Body of pancreas (tissue), 4 donors: ENCODE data around the gene MYO16.

Experiments used
- POLR2A ChIP-seq, 3 donors: fragments of 450-650 bp; IDR thresholded peaks; one replicate each; pipeline ENCODE4 v1.6.1; 2016; ENCODE audit warnings: antibody characterized with exemption in 3 of 3, mild to moderate bottlenecking in 2 of 3
- TF ChIP-seq, protein P1 (sequence below), 7 experiments: fragments of 450-650 bp in 4 of 7; fragments of 200-600 bp in 3 of 7; sonication (generic) in 3 of 7; IDR thresholded peaks; one replicate each; pipeline ENCODE4 v1.5.1; 2016 to 2019; ENCODE audit warnings: antibody characterized with exemption in 7 of 7

DNA sequence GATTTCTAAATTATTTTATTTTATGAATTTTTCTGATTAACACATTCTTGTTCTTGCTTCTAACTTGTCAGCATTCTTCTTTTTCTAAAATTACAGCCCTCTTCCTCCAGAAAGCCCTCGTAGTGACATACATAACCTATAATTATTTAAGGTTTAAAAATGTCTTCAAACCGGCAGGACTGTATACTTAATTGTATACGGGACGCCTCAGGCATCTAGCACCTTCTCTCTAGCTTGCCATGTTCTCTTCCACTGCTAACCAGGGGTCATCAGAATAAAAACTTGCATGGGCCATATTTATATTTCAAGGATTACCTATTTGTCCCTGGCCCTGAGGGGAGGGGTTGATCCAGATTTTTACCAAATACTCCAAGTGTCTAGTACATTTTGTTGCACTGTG, 380.3 kb downstream of the MYO16 start:
- TF ChIP-seq, protein P1, sequence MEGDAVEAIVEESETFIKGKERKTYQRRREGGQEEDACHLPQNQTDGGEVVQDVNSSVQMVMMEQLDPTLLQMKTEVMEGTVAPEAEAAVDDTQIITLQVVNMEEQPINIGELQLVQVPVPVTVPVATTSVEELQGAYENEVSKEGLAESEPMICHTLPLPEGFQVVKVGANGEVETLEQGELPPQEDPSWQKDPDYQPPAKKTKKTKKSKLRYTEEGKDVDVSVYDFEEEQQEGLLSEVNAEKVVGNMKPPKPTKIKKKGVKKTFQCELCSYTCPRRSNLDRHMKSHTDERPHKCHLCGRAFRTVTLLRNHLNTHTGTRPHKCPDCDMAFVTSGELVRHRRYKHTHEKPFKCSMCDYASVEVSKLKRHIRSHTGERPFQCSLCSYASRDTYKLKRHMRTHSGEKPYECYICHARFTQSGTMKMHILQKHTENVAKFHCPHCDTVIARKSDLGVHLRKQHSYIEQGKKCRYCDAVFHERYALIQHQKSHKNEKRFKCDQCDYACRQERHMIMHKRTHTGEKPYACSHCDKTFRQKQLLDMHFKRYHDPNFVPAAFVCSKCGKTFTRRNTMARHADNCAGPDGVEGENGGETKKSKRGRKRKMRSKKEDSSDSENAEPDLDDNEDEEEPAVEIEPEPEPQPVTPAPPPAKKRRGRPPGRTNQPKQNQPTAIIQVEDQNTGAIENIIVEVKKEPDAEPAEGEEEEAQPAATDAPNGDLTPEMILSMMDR (IDR thresholded peaks at IDR 0.05), result no peak
- no peak for TF ChIP-seq POLR2A (IDR thresholded peaks at IDR 0.05)
